Erythroblast (primary cell): ENCODE results near the gene THBS4.

Source experiments
- GATA1 ChIP-seq: IDR thresholded peaks from 2 replicates; pipeline ENCODE4 v1.6.1; 2011; ENCODE audit warnings: low read depth, mild to moderate bottlenecking, control low read depth, low read length, moderate library complexity
- POLR2A ChIP-seq: IDR thresholded peaks from 2 replicates; pipeline ENCODE4 v1.6.1; 2011; ENCODE audit warnings: mild to moderate bottlenecking, low read length

GRCh38 chr5:80078921-80079320 is 43.8 kb downstream of the THBS4 start:
- no peak for TF ChIP-seq POLR2A
- TF ChIP-seq GATA1 = no peak
